ENCODE measurements around the gene PTGES3.
"Not testable (repeated sequence)": the region's sequence is repeated elsewhere in the genome, so short reads cannot be mapped to it uniquely, and the experiment has no call there.

- not testable (repeated sequence) for TF ChIP-seq CTCF (conservative IDR thresholded peaks at IDR 0.05; ENCODE audit: low read length); EZH2phosphoT487 (IDR thresholded peaks at IDR 0.05; ENCODE audit: borderline replicate concordance)
Observed at GRCh38 chr12:56648023-56648422, 40.1 kb downstream of the PTGES3 start.
